Measurements from ENCODE around the gene FRYL.
"Not testable (repeated sequence)": the region's sequence is repeated elsewhere in the genome, so short reads cannot be mapped to it uniquely, and the experiment has no call there.

The FRYL gene

DNA sequence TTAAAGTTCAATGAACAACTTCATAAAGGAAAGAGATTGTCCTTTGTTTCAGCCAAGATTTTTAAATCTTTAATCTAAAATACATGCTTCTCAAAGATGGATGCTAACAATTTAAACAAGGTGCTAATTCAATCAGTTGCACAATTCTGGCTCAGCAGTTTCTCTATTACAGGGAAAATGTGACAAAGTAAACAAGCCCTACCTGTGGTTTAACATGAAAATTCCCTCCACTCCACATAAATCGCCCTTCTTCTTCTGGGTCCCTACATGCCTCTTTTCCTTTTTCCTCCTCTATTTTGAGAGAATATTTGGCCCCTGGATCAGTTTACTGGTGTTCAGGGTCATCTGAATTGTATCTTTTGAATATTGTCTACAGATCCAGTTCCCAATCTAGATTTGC lies 80.6 kb downstream of the FRYL start:
- DNase-seq (ENCODE audit: low read depth in 2 of 2, low spot score in 1 of 2) = no peak

DNA sequence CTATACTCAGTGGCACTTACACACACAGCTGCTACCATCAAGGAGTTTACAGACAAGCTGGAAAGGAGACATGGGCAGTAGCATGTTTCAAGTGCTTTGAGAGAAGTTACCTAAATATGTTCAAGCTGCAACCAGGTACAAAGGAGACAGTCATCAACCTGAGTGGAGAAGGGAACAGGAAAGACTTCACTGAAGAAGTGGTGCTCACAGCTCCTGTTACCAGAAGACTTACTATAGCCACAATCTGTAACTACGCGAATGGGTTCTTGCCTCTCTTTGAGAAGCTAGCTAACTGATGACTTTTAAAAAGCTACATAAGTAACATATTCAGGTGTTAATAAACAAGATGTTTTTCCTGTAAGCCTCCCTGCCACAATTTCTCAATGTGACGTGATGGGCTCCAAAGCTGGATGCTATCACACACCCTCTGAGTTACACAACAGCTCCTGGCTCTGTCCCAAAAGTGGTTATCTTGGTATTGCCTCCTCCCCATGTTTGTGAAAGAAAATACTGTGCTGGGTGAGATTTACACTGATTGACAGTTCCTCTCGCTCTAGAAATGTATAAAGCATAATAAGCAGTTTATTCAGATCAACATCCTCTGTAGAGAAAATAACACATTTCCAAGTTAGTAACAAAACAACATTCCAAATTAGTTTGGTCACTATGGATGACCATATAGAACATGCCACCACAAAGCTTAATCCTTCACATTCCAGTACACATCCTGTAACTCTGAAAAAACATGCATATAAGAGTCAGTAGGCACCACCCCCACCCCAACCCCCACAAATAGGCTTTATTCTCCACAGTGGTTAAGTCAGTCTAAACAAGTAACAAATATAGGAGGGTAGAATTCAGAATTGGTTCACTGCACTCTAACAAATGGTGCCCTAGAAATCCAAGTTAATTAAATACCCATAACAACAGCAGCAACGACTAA lies 81.8 kb downstream of the FRYL start:
- no peak for DNase-seq (ENCODE audit: low read depth in 2 of 2, low spot score in 1 of 2)

DNA sequence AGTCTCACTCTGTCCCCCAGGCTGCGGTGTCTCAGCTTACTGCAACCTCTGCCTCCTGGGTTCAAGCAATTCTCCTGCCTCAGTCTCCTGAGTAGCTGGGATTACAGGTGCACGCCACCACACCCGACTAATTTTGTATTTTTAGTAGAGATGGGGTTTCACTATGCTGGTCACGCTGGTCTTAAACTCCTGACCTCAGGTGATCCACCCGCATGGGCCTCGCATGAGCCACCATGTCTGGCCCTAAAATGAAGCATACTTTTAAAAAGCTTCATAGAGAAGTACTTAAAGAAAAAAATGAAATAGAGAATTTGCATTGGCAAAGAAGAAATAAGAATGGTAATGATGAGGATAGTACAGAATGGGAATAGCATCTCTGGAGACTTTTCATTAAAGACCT lies 82.6 kb downstream of the FRYL start:
- not testable (repeated sequence) for DNase-seq (ENCODE audit: low read depth in 2 of 2, low spot score in 1 of 2)

DNA sequence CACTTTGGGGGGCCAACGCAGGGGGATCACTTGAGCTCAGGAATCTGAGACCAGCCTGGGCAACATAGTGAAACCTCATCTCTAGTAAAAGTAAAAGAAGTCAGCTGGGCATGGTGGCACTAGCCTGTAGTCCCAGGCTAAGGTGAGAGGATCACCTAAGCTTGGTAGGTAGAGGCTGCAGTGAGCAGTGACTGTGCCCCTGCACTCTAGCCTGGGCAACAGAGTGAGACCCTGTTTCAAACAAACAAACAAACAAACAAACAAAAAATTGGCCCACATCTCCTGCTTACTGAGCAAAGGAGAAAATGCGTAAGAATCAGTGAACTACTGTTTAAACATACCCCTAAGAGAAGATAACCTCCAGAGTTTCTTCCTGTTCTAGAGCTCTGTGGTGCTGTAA lies 85.3 kb downstream of the FRYL start:
- no peak for DNase-seq (ENCODE audit: low read depth in 2 of 2, low spot score in 1 of 2)

DNA sequence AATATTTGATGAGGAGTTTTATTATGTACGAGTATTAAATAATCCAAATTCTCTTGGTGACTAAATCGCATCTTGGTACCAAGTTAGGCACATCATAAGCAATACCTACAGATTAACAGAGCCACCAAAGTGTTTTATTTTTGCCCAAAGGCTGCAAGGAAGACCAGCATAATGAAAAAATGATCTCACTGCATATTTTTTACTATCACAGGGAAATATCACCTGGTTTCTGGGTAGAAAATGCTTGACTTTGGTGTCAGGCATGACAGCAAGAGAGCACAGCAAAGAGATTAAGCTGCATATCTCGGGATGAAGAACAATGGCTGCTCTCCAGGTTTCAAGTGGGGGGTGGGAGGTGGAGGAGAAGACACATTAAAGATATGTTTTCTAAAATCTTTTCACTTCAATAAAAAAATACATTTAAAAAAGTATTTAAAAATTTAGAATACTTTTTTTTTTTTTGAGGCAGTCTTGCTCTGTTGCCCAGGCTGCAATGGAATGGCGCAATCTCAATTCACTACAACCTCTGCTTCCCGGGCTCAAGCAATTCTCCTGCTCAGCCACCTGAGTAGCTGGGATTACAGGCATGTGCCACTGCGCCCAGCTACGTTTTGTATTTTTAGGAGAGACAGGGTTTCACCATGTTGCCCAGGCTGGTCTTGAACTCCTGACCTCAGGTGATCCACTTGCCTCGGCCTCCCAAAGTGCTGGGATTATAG lies 86.1 kb downstream of the FRYL start:
- DNase-seq (ENCODE audit: low read depth in 2 of 2, low spot score in 1 of 2) = no peak

DNA sequence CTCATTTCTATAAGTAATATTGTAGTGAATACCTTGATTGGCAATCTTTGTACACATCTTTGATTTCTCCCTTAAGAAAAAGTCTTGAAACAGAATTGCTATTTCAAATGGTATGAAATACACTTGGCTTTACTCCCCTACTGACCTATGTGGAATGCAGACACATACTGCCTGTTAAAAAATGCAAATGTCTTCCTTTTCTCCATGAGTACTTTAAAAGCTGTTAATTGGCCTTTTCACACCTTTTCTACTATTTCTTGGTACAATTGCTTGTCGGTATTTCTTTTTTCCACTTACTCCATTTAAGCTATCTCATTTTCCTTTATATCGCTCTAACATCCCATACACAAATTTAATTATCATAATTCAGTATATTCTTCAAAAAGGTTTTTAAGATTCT lies 87.2 kb downstream of the FRYL start:
- no peak for DNase-seq (ENCODE audit: low read depth in 2 of 2, low spot score in 1 of 2)

DNA sequence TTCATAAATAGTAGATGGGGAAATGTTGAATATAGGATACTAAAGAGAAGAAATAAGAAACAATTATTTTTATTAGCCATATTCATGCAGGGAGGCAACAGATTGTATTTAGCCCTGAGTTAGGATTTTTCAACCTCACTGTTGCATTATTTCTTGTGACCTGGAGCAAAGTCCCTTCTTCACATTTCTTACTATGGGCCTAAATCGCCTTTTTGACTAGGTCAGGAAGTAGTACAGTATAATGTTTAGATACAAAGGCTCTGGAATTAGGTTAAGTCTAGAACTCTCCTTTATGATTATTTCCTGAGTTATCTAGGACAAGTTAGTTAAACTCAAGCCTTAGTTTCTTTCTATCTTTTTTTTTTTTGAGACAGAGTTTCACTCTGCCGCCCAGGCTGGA lies 88.0 kb downstream of the FRYL start:
- no peak for DNase-seq (ENCODE audit: low read depth in 2 of 2, low spot score in 1 of 2)

DNA sequence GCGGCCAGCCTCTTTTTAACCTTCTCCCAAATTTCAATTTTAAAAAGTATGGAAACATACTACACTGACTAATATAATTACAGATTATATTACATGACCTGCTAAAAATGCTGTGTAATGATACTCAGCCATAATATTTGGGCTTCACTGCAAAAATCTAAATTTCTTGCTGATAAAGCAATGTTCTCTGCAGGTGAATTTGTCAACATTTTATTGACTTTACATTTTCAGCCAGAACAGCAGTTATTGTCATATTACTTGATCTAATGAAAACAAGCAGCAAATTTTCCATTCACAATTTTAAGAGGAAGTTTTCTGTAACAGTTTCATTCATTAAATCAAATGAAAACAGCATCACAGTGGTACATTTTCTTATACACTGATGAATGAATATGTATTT lies 91.1 kb downstream of the FRYL start:
- no peak for DNase-seq (ENCODE audit: low read depth in 2 of 2, low spot score in 1 of 2)

DNA sequence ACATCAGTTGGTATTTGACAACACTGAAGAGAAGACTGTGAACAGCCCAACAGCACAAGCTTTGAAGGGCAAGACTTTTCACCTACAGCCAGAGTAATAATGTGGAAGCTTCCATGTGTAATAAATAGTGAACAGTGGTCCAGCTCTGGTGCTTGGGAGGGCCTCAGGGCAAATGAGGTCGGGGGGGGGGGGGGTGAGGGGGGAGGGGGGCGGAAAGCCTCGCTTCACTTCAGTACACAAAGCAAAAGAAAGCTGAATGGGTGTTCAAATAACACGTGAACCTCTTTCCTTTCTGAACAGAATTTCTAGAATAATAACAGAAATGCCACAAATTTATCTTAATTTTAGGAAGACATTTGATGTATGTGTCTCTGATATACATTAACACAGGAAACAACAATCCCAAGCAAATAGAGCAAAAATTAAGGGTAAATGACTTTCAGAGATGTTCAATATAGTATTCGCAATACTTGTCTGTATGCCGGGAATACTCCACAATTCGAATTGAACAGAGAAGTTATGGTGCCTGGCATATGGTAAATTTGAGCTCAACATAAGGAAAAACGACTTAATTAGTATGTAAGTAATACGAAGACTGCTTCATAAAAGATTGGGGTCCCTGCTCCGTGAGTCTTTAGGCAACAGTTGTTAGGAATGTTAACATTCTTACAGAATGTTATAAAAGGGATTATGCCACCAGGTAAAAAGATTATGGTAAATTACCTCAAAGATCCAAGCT lies 92.6 kb downstream of the FRYL start:
- no peak for DNase-seq (ENCODE audit: low read depth in 2 of 2, low spot score in 1 of 2)

DNA sequence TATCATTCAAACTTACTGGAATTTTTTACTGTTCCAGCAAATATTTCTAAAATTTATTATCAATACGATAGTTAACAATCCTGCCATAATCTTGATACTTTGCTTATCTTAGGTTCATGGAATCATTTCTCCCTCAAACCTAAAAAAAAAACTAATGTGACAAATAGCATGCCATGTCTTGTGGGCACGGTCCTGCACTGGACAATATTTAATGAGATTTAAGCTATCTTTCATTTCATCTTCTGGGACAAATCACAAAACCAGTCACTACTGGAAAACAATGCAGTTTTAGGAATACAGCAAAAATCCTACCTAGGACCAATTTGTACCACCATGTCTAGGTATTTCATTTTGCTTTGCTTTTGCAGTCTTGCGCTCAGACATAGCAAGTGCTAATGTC lies 93.7 kb downstream of the FRYL start:
- DNase-seq (ENCODE audit: low read depth in 2 of 2, low spot score in 1 of 2) = no peak

DNA sequence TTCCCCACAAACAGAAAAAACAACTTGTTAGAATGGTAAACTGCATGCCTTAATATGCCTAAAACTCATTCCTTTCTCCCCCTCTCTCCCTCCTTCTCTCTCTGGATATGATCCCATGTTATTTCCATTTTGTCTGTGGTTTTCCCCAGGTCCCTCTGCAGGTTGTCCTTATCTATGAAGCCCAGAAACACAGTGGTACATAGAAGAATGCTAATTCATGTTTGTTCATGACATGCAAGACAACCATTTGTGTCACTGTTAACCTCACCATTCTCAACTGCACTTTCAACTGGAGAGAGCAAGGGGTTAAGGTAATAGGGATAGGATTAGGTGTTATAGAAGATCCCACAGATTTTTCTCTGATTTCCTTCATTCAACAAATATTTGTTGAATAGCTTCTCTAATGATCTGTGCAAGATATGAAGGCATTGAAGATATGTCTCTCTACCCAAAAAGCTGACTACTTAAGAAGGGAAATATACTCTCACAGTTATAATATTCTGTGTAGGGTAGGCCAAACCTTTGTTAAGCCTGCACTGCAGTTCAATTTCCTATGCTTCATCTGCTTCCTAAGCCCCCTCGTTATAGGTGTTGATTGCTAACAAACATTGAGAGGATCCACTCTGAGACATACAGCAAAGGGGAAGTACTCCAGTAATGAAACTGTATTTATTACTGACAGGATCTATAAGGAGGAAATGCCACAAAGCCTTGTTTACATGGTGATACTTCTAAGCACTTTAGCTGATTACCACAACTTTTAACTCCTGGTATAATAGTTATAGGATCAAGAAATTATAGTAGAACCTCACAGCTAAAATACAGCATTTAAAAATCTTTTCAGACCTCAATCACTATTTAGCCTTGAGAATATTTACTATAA lies 96.1 kb downstream of the FRYL start:
- no peak for DNase-seq (ENCODE audit: low read depth in 2 of 2, low spot score in 1 of 2)

DNA sequence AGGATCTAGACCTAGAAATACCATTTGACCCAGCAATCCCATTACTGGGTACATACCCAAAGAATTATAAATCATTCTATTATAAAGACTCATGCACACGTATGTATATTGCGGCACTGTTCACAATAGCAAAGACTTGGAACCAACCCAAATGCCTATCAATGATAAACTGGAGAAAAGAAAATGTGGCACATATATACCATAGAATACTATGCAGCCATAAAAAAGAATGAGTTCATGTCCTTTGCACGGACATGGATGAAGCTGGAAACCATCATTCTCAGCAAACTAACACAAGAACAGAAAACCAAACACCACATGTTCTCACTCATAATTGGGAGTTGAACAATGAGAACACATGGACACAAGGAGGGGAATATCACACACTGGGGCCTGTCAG lies 97.2 kb downstream of the FRYL start:
- DNase-seq (ENCODE audit: low read depth in 2 of 2, low spot score in 1 of 2) = not testable (repeated sequence)

DNA sequence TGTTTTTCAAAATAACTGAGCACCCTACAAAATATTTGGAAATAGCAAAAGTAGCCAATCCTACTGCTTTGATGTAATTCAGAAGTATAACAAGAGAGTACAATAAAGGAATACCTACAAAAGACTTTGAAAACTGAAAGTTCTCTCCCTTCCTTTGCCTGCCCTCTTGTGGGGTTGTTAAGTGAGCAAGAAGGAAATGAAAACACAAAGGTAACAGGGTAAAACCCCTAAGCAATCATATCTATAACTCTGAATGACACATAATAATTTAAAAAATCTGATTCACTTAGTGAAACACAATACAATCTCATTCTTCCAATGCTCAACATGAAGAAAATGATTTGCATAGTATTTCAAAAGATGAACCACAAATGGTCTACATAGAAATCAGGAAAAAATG lies 98.2 kb downstream of the FRYL start:
- DNase-seq (ENCODE audit: low read depth in 2 of 2, low spot score in 1 of 2) = no peak

DNA sequence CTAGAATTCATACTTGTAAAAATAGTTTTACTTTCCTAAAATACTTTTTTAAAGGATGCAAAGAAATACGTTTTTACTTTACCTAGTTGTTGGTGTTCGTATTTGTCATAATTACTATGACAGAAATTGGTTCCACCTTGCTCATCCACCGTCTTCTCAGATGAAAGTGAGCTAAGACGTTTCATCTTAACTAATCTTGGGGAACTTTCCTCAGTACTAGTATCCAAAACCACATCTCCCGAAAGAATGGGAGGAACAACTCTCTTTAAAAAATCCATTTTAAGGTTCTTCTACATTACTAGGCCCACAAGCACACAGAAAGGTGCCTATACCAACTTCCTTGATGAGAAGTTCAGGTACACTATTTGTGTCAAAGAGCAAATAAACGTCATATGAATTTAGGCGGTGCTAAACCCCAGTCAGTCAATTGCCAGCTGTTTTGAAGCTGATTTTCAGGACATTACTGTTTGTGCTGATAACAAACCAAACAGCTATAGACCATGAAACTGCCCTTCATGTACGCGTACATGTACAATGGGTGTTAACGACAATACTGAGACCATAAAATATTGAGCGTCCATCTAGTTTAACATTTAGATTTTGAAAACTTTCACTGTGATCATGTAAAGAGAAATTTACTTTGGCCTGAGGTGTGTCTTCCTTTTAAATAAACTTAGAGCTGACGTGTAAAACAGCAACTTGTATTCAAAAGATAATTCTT lies 99.1 kb downstream of the FRYL start:
- DNase-seq (ENCODE audit: low read depth in 2 of 2, low spot score in 1 of 2) = no peak

DNA sequence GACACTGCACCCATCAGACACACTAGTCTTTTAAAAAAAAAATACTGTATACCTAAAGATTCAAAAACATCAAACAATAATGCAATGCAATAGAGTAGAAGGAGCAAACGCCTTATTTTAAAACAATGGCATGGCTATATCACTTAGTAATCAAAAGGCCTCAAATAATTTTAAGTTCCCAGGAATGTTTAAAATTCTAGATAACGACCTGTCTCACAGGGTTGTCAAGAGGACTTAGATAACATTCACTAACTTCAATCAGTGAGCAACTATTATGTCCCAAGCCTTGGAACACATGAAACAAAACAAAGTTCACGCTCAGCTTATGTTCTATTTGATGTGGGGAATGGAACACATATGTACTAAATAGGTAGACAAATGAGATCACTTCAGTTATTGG lies 106.5 kb downstream of the FRYL start:
- no peak for DNase-seq (ENCODE audit: low read depth in 2 of 2, low spot score in 1 of 2)

DNA sequence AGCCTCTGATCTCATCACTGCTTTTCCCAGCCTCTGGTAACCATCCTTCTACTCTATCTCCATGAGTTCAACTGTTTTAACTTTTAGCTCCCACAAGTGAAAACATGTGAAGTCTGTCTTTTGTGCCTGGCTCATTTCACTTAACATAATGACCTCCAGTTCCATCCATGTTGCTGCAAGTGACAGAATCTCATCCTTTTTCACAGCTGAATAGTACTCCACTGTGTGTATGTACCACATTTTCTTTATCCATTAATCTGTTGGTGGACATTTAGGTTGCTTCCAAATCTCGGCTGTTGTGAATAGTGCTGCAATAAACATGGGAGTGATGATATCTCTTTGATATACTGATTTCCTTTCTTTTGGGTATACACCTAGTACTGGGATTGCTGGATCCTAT lies 109.5 kb downstream of the FRYL start:
- DNase-seq (ENCODE audit: low read depth in 2 of 2, low spot score in 1 of 2) = no peak

DNA sequence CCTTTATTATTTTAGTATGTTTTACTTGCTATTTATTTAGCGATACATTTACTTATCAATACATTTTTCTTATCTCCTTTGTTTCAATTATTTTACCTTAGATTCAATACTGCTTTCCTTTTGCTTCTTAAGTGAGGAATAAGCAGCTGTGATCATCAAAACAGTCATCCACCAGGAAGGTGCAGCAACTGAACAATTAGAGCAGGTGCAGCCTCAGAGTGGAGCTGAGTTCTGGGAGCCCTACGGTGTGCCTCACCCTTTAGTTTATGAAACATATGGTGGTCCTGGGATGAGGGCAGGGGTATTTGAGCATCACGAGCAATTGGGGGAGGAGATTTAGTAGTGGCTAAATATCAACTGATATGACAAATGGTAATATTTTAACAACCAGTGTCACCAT lies 111.0 kb downstream of the FRYL start:
- no peak for DNase-seq (ENCODE audit: low read depth in 2 of 2, low spot score in 1 of 2)

DNA sequence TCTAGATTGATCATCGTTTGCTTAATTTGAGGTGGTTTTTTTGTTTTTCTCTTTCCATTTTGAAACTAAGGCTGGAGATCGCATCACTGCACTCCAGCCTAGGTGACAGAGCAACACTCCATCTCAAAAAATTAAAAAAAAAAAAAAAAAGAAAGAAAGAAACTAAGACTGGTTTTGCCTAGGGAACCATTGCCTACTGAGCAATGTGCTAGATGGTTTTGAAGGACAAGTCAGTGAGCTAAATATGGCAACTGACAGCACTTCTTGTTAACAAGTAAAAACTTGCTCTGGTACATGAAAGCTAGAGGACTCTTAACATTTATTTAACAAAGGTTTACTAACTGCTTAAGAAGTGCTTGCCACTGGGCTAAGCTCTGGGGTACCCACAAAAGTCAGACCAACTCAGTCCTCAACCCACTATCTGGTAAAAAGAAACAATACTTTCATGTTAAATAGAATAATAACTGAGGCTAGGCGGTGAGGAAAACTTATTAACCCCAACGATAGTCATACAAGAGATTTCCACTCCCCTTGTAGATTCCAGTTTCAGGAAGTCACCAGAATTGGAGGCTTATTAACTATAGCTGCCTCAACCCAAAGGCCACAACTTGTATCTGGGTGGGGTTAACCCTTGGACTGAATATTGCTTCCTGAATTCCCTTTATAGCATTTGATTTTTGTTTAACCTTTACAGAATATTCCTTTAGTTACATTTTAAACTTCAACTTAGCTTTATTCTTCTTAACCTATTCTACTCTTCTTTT lies 111.6 kb downstream of the FRYL start:
- no peak for DNase-seq (ENCODE audit: low read depth in 2 of 2, low spot score in 1 of 2)

DNA sequence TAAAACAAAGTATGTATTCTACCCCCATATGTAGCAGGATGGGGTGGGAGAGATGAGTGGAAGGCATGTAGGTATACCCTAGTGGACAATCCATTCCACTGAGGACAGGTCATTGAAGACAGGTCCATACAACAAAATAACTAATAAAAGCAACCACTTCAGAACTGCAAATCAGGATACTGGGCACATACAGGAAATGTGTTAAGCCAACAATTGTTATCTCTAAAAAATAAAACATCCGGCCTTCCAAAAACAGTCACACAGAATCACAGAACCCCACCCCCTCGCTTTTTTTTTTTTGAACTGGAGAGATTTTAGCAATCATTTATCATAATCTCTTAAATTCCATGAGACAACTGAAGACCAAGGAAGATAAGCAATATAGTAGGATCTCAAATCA lies 112.9 kb downstream of the FRYL start:
- no peak for DNase-seq (ENCODE audit: low read depth in 2 of 2, low spot score in 1 of 2)
